IMR-90 (cell line): ENCODE measurements around the gene ENDOV. TPM values are rescaled to one million over a fixed set of nuclear protein-coding genes. Genes with fewer than 3 reads are reported as not detected.

Experiments
- ATAC-seq: fragments of 200-7000 bp; cut with Tn5 transposase; 2 replicates; pipeline ENCODE4 v1.9.1; 2020; ENCODE audit warnings: low read depth, mild to moderate bottlenecking, moderate library complexity
- BruUV-seq: library from RNA; stranded (reverse); fragments of 400-500 nt; replicated peaks from 2 replicates; lab custom pipeline; 2021; lab: Mats Ljungman, UMichigan
- CTCF ChIA-PET: fragments of 300-600 bp; formaldehyde crosslinking; extraction: SDS; loops from one replicate; lab custom pipeline; 2021; ENCODE audit warnings: antibody characterized with exemption; lab: Yijun Ruan, JAX
- POLR2A ChIA-PET: fragments of 300-600 bp; sonication (Branson Sonifier 250); formaldehyde crosslinking; loops from one replicate; lab custom pipeline; 2022; ENCODE audit warnings: antibody characterized with exemption; ENCODE audit not compliant: unreplicated experiment; lab: Charles Lee
- DNase-seq: peaks from one replicate; pipeline ENCODE4 v3.0.0; 2013
- H2AFZ ChIP-seq: replicated peaks from 2 replicates; pipeline ENCODE3; 2013; ENCODE audit warnings: low read length, mild to moderate bottlenecking; ENCODE audit not compliant: poor library complexity
- H2AK5ac ChIP-seq: 2 replicates; pipeline ENCODE4 v1.6.1; 2013; ENCODE audit warnings: low read depth, low read length, inconsistent platforms
- H2AK9ac ChIP-seq: replicated peaks from 2 replicates; pipeline ENCODE3; 2013; ENCODE audit warnings: mild to moderate bottlenecking, low read depth, low read length, moderate library complexity; ENCODE audit not compliant: poor library complexity
- H2BK120ac ChIP-seq: 2 replicates; pipeline ENCODE4 v1.6.1; 2013; ENCODE audit warnings: low read depth, low read length, inconsistent platforms
- H2BK15ac ChIP-seq: 3 replicates; pipeline ENCODE4 v1.6.1; 2013; ENCODE audit warnings: low read depth, low read length, inconsistent platforms
- H2BK20ac ChIP-seq: 2 replicates; pipeline ENCODE4 v1.6.1; 2013; ENCODE audit warnings: low read depth, mild to moderate bottlenecking, inconsistent platforms, low read length, moderate library complexity
- H2BK5ac ChIP-seq: 2 replicates; pipeline ENCODE4 v1.6.1; 2013; ENCODE audit warnings: mild to moderate bottlenecking, low read depth, low read length, inconsistent platforms; ENCODE audit not compliant: poor library complexity, severe bottlenecking
- H3K14ac ChIP-seq: replicated peaks from 2 replicates; pipeline ENCODE4 v1.6.1; 2013; ENCODE audit warnings: low read depth, low read length, inconsistent platforms
- H3K18ac ChIP-seq: 2 replicates; pipeline ENCODE4 v1.6.1; 2013; ENCODE audit warnings: low read depth, low read length, control low read depth
- H3K23ac ChIP-seq: 2 replicates; pipeline ENCODE4 v1.6.1; 2013; ENCODE audit warnings: low read depth, low read length, inconsistent platforms
- H3K27ac ChIP-seq: 2 replicates; pipeline ENCODE4 v1.5.1; 2013; ENCODE audit warnings: mild to moderate bottlenecking, control low read depth, low read length; ENCODE audit not compliant: insufficient read depth
- H3K27me3 ChIP-seq: 2 replicates; pipeline ENCODE4 v1.6.1; 2013; ENCODE audit warnings: low read length; ENCODE audit not compliant: control insufficient read depth, insufficient read depth
- H3K36me3 ChIP-seq: 2 replicates; pipeline ENCODE4 v1.6.1; 2013; ENCODE audit warnings: low read length, mixed read lengths; ENCODE audit not compliant: control insufficient read depth, insufficient read depth
- H3K4ac ChIP-seq: 2 replicates; pipeline ENCODE4 v1.6.1; 2013; ENCODE audit warnings: low read depth, low read length, inconsistent platforms
- H3K4me1 ChIP-seq: 2 replicates; pipeline ENCODE4 v1.6.1; 2013; ENCODE audit warnings: low read length, mixed read lengths; ENCODE audit not compliant: control insufficient read depth, insufficient read depth
- H3K4me2 ChIP-seq: 2 replicates; pipeline ENCODE4 v1.6.1; 2013; ENCODE audit warnings: low read depth, mild to moderate bottlenecking, control low read depth, low read length, moderate library complexity
- H3K4me3 ChIP-seq: 2 replicates; pipeline ENCODE4 v1.5.1; 2013; ENCODE audit warnings: low read depth, mild to moderate bottlenecking, control low read depth, low read length, moderate library complexity; ENCODE audit not compliant: insufficient read depth
- H3K56ac ChIP-seq: 2 replicates; pipeline ENCODE4 v1.6.1; 2013; ENCODE audit warnings: low read length, inconsistent platforms; ENCODE audit not compliant: insufficient read depth; ENCODE audit errors: extremely low read depth
- H3K79me1 ChIP-seq, 2 experiments: 2 replicates each; pipeline ENCODE4 v1.6.1; 2013; ENCODE audit warnings: low read length in 2 of 2, inconsistent platforms in 1 of 2, low read depth in 1 of 2
- H3K9ac ChIP-seq: 2 replicates; pipeline ENCODE4 v1.6.1; 2013; ENCODE audit warnings: low read depth, low read length, control low read depth
- H3K9me1 ChIP-seq: 2 replicates; pipeline ENCODE4 v1.6.1; 2013; ENCODE audit warnings: low read length, inconsistent platforms; ENCODE audit not compliant: insufficient read depth
- H3K9me3 ChIP-seq: 2 replicates; pipeline ENCODE4 v1.6.1; 2013; ENCODE audit warnings: low read length; ENCODE audit not compliant: control insufficient read depth, insufficient read depth
- H4K20me1 ChIP-seq: 2 replicates; pipeline ENCODE4 v1.6.1; 2013; ENCODE audit warnings: low read length, inconsistent platforms; ENCODE audit not compliant: insufficient read depth
- H4K5ac ChIP-seq: 2 replicates; pipeline ENCODE4 v1.6.1; 2013; ENCODE audit warnings: mild to moderate bottlenecking, low read depth, low read length, control low read depth
- H4K8ac ChIP-seq, 2 experiments: 2 replicates each; pipeline ENCODE4 v1.6.1; 2013; ENCODE audit warnings: low read depth in 2 of 2, low read length in 2 of 2, control low read depth in 1 of 2, inconsistent platforms in 1 of 2
- H4K91ac ChIP-seq: 2 replicates; pipeline ENCODE4 v1.6.1; 2013; ENCODE audit warnings: low read depth, low read length, inconsistent platforms; ENCODE audit not compliant: insufficient read depth
- CTCF ChIP-seq: conservative IDR thresholded peaks from 2 replicates; pipeline ENCODE4 v1.5.1; 2012; ENCODE audit warnings: mild to moderate bottlenecking, low read depth, low read length, improper control_type of control experiment
- NFE2L2 ChIP-seq: fragments of 150-350 bp; IDR thresholded peaks from 2 replicates; pipeline ENCODE4 v1.6.1; 2016; ENCODE audit warnings: low read depth, mild to moderate bottlenecking, low read length
- RCOR1 ChIP-seq: IDR thresholded peaks from 2 replicates; pipeline ENCODE4 v1.6.1; 2012; ENCODE audit warnings: mild to moderate bottlenecking, low read length, improper control_type of control experiment; ENCODE audit not compliant: insufficient replicate concordance
- WGBS, 2 experiments: methylation state at CpG; one replicate each; pipeline versions ENCODE4 v1.1.5 to v1.1.7; 2013; ENCODE audit warnings: missing lambda C conversion rate in 2 of 2; ENCODE audit not compliant: insufficient read length in 1 of 2; ENCODE audit errors: extremely low coverage in 2 of 2; 5-methylcytosine and 5-hydroxymethylcytosine counted together
- dilution Hi-C: fragments of 300-500 bp; cut with HindIII; formaldehyde crosslinking; loops from one replicate; pipeline ENCODE4 v1.14.3; 2018; ENCODE audit warnings: low sequenced_read_pairs; ENCODE audit not compliant: unreplicated experiment
- in situ Hi-C: fragments of 300-500 bp; cut with MboI; formaldehyde crosslinking; loops from 3 replicates; pipeline ENCODE4 v1.14.3; 2019; ENCODE audit warnings: low sequenced_read_pairs, inconsistent platforms, mixed read lengths
- intact Hi-C: fragments of 100-400 bp; cut with micrococcal nuclease; formaldehyde crosslinking; loops from 2 replicates; pipeline ENCODE4 v1.10.0; 2022
- polyA plus RNA-seq, 3 experiments: library from polyadenylated mRNA; depleted of rRNA; stranded (reverse); fragments of >200 nt; gene quantifications; 2 replicates each; pipeline ENCODE4 v1.2.3, GENCODE V29; 2012; ENCODE audit warnings: low replicate concordance in 1 of 3
- total RNA-seq: library from RNA; depleted of rRNA; stranded (reverse); fragments of >200 nt; gene quantifications from 2 replicates; pipeline ENCODE4 v1.2.3, GENCODE V29; 2012

Gene ENDOV
- total and polyA plus RNA-seq, 2 of the 4 experiments (the other 2 are of a cell fraction) = 15.1 to 30.3 TPM

- Histone ChIP-seq H4K8ac (no peak overlapping the region), H4K91ac (no peak overlapping the region), H2BK15ac (no peak overlapping the region), H2AFZ (peak overlapping the region; percentile 43), H3K9me3 (no peaks in the 10 kb centered on the region), H3K14ac (no peak overlapping the region), H3K9me1 (peaks cover 5% of the 10 kb centered on the region), H3K23ac (no peak overlapping the region), H4K20me1 (peaks cover 15% of the 10 kb centered on the region), H3K79me1 (peaks cover 15 to 20% of the 10 kb centered on the region in 2 experiments), H3K18ac (no peak overlapping the region), H3K36me3 (peaks cover 8% of the 10 kb centered on the region), H3K27ac (no peak overlapping the region), H4K5ac (no peak overlapping the region), H3K4me3 (no peak overlapping the region), H3K4me2 (no peak overlapping the region), H3K56ac (no peak overlapping the region), H2AK9ac (no peak overlapping the region), H3K9ac (no peak overlapping the region), H3K4ac (no peak overlapping the region), H3K4me1 (no peaks in the 10 kb centered on the region), H3K27me3 (no peaks in the 10 kb centered on the region), H2AK5ac (no peak overlapping the region), H2BK120ac (no peak overlapping the region), H2BK20ac (no peak overlapping the region), H2BK5ac (no peak overlapping the region)
- dilution Hi-C loops = no loop called here
- intact Hi-C loops = no loop called here
- no peak for ATAC-seq
- in situ Hi-C loops = loop anchor here (10.0 kb wide), 1 partner anchor 451 kb away; no protein-coding TSS in a partner anchor
- DNase-seq = no peak
- BruUV-seq = no TSS peak
- POLR2A ChIA-PET = no interaction called here
- WGBS, 2 experiments = 90% methylated on average over 4 of the region's 13 CpGs; no CpG with 5 or more reads in 1 of the 2 experiments
- CTCF ChIA-PET = no interaction called here
- TF ChIP-seq RCOR1 = no peak
- TF ChIP-seq NFE2L2 = no peak
- TF ChIP-seq CTCF = no peak
These were observed 8.7 kb downstream of the ENDOV start for GRCh38 chr17:80423536-80424225.
